Type B pancreatic cell (in vitro differentiated cells): ENCODE results near the gene KCNJ13. TPM values are rescaled to one million over a fixed set of nuclear protein-coding genes. Genes with fewer than 3 reads are reported as not detected.
"Not testable (repeated sequence)": the region's sequence is repeated elsewhere in the genome, so short reads cannot be mapped to it uniquely, and the experiment has no call there.

Source experiments
- DNase-seq: peaks from one replicate; pipeline ENCODE4 v3.0.0; 2021; ENCODE audit warnings: mixed read lengths; ENCODE audit not compliant: unreplicated experiment; ENCODE audit errors: extremely low spot score
- H3K27ac Mint-ChIP-seq: 2 replicates; pipeline ENCODE4 v1.8.0; 2021; ENCODE audit warnings: mild to moderate bottlenecking, mixed read lengths
- H3K27me3 Mint-ChIP-seq: 2 replicates; pipeline ENCODE4 v1.8.0; 2021; ENCODE audit warnings: mixed read lengths
- H3K36me3 Mint-ChIP-seq: 2 replicates; pipeline ENCODE4 v1.8.0; 2021; ENCODE audit warnings: mixed read lengths
- H3K4me1 Mint-ChIP-seq: one replicate; pipeline ENCODE4 v1.8.0; 2021; ENCODE audit warnings: mixed read lengths; ENCODE audit not compliant: unreplicated experiment
- H3K4me3 Mint-ChIP-seq: 2 replicates; pipeline ENCODE4 v1.8.0; 2021; ENCODE audit warnings: mild to moderate bottlenecking, mixed read lengths
- H3K9me3 Mint-ChIP-seq: 2 replicates; pipeline ENCODE4 v1.8.0; 2021; ENCODE audit warnings: mixed read lengths
- total RNA-seq: library from RNA; stranded (reverse); gene quantifications from 2 replicates; pipeline ENCODE4 v1.2.1, GENCODE V29; 2021; ENCODE audit warnings: low replicate concordance
- TF ChIP-seq, protein P1 (sequence below): fragments of 200-600 bp; sonication (generic); conservative IDR thresholded peaks from 2 replicates; pipeline ENCODE4 v1.5.0; 2021; ENCODE audit warnings: antibody characterized with exemption, mild to moderate bottlenecking

Gene KCNJ13
- total RNA-seq, 1 donor from 2014 or later, result 1.6 TPM

DNA sequence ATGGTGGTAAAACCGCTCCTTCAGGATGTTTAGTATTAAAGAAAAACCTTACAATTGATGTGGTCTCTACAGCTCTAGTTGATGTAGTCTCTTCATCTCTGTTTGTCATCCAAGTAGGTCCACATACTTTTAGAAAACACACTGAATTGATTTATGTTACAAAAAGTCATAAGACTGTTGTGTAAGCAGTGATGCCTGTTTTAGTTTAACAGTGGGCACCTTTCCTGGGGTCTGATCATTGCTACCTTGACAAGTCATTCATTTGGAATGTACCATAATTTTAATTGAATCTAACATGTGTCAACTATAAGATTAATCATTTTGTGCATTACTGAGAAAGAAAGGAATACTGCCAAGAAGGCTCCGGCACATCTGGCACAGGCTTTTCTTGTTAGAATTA lies 44.9 kb downstream of the KCNJ13 start:
- no peaks in the 10 kb centered on the region for H3K9me3 Mint-ChIP-seq
- no peak overlapping the region for H3K27ac Mint-ChIP-seq
- H3K4me3 Mint-ChIP-seq, result no peak overlapping the region
- no peak for DNase-seq
- H3K36me3 Mint-ChIP-seq, result peaks cover 29% of the 10 kb centered on the region
- TF ChIP-seq, protein P1, sequence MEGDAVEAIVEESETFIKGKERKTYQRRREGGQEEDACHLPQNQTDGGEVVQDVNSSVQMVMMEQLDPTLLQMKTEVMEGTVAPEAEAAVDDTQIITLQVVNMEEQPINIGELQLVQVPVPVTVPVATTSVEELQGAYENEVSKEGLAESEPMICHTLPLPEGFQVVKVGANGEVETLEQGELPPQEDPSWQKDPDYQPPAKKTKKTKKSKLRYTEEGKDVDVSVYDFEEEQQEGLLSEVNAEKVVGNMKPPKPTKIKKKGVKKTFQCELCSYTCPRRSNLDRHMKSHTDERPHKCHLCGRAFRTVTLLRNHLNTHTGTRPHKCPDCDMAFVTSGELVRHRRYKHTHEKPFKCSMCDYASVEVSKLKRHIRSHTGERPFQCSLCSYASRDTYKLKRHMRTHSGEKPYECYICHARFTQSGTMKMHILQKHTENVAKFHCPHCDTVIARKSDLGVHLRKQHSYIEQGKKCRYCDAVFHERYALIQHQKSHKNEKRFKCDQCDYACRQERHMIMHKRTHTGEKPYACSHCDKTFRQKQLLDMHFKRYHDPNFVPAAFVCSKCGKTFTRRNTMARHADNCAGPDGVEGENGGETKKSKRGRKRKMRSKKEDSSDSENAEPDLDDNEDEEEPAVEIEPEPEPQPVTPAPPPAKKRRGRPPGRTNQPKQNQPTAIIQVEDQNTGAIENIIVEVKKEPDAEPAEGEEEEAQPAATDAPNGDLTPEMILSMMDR, result no peak
- no peaks in the 10 kb centered on the region for H3K4me1 Mint-ChIP-seq
- no peaks in the 10 kb centered on the region for H3K27me3 Mint-ChIP-seq

DNA sequence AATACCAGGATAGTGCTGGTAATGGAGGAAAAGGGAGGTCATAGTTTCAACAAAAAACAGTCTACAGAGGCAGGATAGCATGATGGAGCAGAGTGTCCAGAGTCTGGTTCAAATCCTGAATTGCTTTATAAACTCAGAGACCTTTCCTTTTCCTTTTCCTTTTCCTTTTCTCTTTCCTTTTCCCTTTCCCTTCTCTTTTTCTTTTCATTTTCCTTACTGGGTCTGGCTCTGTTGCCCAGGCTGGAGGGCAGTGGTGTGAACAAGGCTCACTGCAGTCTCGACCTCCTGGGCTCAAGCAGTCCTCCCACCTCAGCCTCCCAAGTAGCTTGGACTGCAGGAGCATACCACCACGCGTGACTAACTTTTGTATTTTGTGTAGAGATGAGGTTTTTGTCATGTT lies 47.6 kb downstream of the KCNJ13 start:
- H3K27ac Mint-ChIP-seq, result no peak overlapping the region
- H3K27me3 Mint-ChIP-seq, result no peaks in the 10 kb centered on the region
- H3K4me3 Mint-ChIP-seq, result no peak overlapping the region
- H3K4me1 Mint-ChIP-seq, result no peaks in the 10 kb centered on the region
- peaks cover 39% of the 10 kb centered on the region for H3K36me3 Mint-ChIP-seq
- TF ChIP-seq, protein P1, result no peak
- DNase-seq, result no peak
- H3K9me3 Mint-ChIP-seq, result no peaks in the 10 kb centered on the region

DNA sequence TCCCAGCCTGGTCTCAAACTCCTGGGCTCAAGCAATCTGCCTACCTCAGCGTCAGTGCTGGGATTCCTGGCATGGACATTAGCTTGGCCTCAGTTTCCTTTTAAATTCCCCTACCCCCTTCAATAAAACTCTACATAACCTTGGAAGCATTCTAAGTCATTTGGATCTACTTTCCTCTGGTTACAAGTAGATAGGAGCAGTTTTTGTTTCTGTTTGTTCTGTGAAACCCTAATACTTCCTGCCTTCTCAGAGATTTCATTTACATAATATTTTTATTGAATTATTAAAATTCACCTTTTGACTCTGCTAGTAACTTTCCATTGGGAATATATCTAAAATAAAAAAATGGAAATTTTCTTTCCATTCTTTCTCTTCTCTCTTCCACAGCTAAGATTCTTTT lies 53.3 kb downstream of the KCNJ13 start:
- TF ChIP-seq, protein P1, result no peak

DNA sequence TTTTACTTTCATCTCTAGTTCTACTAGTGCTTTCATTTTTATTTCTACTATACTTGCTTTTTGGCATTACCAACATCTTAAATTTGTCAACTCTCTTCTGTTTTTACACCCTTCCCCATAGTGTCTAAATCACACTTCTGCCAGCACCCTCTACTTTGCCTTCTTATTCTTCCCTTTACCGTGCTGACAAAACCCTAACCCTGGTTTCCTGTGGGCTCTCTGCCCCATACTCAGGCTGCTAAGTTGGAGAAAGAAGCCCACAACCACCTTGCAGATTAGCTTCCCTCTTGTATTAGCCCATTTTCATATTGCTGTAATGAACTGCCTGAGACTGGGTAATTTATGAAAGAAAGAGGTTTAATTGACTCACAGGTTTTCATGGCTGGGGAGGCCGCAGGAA lies 54.5 kb downstream of the KCNJ13 start:
- DNase-seq, result no peak
- Mint-ChIP-seq H3K9me3 (no peaks in the 10 kb centered on the region), H3K36me3 (peaks cover 49% of the 10 kb centered on the region), H3K27ac (no peak overlapping the region), H3K4me3 (no peak overlapping the region), H3K4me1 (peaks cover 5% of the 10 kb centered on the region), H3K27me3 (no peaks in the 10 kb centered on the region)
- TF ChIP-seq, protein P1, result no peak

More for the DNA sequence above, 53.3 kb downstream of the KCNJ13 start:
- Mint-ChIP-seq H3K36me3 (peaks cover 54% of the 10 kb centered on the region), H3K4me1 (peaks cover 5% of the 10 kb centered on the region), H3K27ac (no peak overlapping the region), H3K9me3 (no peaks in the 10 kb centered on the region), H3K27me3 (no peaks in the 10 kb centered on the region), H3K4me3 (no peak overlapping the region)
- no peak for DNase-seq

DNA sequence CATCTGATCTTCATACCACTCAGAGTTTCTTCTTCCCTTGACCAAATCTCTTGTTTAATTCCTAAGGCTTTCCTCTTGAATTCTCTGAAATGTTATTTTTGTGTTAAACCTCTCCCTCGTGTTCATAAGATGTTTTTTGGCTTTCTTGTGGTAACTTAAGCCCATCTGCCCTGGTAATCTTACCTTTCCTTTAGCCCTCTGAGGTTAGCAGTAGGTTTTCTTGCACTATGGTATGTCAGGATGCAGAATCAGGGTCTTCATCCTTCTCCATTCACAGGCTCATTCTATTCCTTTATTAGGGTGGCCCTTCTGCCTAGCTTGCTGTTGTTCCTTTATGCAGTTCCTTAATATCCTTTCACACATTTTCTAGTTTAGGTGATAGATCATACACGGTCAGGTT lies 55.1 kb downstream of the KCNJ13 start:
- peaks cover 5% of the 10 kb centered on the region for H3K4me1 Mint-ChIP-seq
- no peaks in the 10 kb centered on the region for H3K27me3 Mint-ChIP-seq
- H3K27ac Mint-ChIP-seq, result no peak overlapping the region
- TF ChIP-seq, protein P1, result no peak
- H3K9me3 Mint-ChIP-seq, result no peaks in the 10 kb centered on the region
- H3K4me3 Mint-ChIP-seq, result no peak overlapping the region
- no peak for DNase-seq
- peaks cover 52% of the 10 kb centered on the region for H3K36me3 Mint-ChIP-seq

DNA sequence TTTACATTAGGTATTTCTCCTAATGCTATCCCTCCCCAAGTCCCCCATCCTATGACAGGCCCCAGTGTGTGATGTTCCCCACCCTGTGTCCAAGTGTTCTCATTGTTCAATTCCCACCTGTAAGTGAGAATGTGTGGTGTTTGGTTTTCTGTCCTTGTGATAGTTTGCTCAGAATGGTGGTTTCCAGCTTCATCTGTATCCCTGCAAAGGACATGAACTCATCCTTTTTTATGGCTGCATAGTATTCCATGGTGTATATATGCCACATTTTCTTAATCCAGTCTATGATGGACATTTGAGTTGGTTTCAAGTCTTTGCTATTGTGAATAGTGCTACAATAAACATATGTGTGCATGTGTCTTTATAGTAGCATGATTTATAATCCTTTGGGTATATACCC lies 56.3 kb downstream of the KCNJ13 start:
- peaks cover 47% of the 10 kb centered on the region for H3K36me3 Mint-ChIP-seq
- not testable (repeated sequence) for H3K27ac Mint-ChIP-seq, H3K27me3 Mint-ChIP-seq, H3K4me3 Mint-ChIP-seq, H3K9me3 Mint-ChIP-seq, DNase-seq, H3K4me1 Mint-ChIP-seq

Other genes starting within 250 kb of the KCNJ13 start
- gene CHRNG, start 236.9 kb downstream of the KCNJ13 start, total RNA-seq, result 0.50 and 0.87 TPM in 2 replicates
- 7.2 and 10.8 TPM in 2 replicates for gene TIGD1, start 226.0 kb downstream of the KCNJ13 start, total RNA-seq
- gene EIF4E2, start 225.9 kb downstream of the KCNJ13 start, total RNA-seq, result 77.1 and 83.1 TPM in 2 replicates
- 2.5 and 6.0 TPM in 2 replicates for gene EFHD1, start 143.0 kb downstream of the KCNJ13 start, total RNA-seq
- 60.7 and 65.7 TPM in 2 replicates for gene GIGYF2, start 79.2 kb downstream of the KCNJ13 start, total RNA-seq
- gene SNORC, start 93.7 kb upstream of the KCNJ13 start, total RNA-seq, result 7.1 and 28.9 TPM in 2 replicates
- 20.7 and 77.3 TPM in 2 replicates for gene NGEF, start 236.7 kb upstream of the KCNJ13 start, total RNA-seq